Trophoblast cell (in vitro differentiated cells and primary cell): Measurements from ENCODE around the gene PARP3.

Experiments used
- DNase-seq, 2 donors: peaks; one replicate each; pipeline ENCODE4 v3.0.0-alpha.2; 2016
- H2AFZ ChIP-seq: 2 replicates; pipeline ENCODE4 v1.6.1; 2013; ENCODE audit warnings: low read length, moderate library complexity, mild to moderate bottlenecking; ENCODE audit not compliant: insufficient read depth, poor library complexity
- H2AK5ac ChIP-seq: 2 replicates; pipeline ENCODE4 v1.6.1; 2013; ENCODE audit warnings: mild to moderate bottlenecking, low read length
- H2BK120ac ChIP-seq: 2 replicates; pipeline ENCODE4 v1.6.1; 2013; ENCODE audit warnings: low read length, mild to moderate bottlenecking, moderate library complexity; ENCODE audit not compliant: insufficient read depth, poor library complexity
- H2BK12ac ChIP-seq: 2 replicates; pipeline ENCODE4 v1.6.1; 2013; ENCODE audit warnings: mild to moderate bottlenecking, low read length, moderate library complexity
- H2BK5ac ChIP-seq: 2 replicates; pipeline ENCODE4 v1.6.1; 2013; ENCODE audit warnings: low read length, low read depth, moderate library complexity, mild to moderate bottlenecking; ENCODE audit not compliant: poor library complexity
- H3K14ac ChIP-seq: 2 replicates; pipeline ENCODE4 v1.6.1; 2013; ENCODE audit warnings: mild to moderate bottlenecking, low read length
- H3K18ac ChIP-seq: 2 replicates; pipeline ENCODE4 v1.6.1; 2013; ENCODE audit warnings: mild to moderate bottlenecking, low read length
- H3K23ac ChIP-seq: 2 replicates; pipeline ENCODE4 v1.6.1; 2013; ENCODE audit warnings: low read length
- H3K27ac ChIP-seq: 2 replicates; pipeline ENCODE4 v1.5.1; 2013; ENCODE audit warnings: low read depth, mild to moderate bottlenecking, inconsistent platforms, low read length, moderate library complexity
- H3K27me3 ChIP-seq: 2 replicates; pipeline ENCODE4 v1.6.1; 2013; ENCODE audit warnings: inconsistent platforms, mild to moderate bottlenecking, low read length, moderate library complexity; ENCODE audit not compliant: insufficient read depth
- H3K36me3 ChIP-seq, 2 experiments: 1 replicate in 1 of 2; 2 replicates in 1 of 2; pipeline ENCODE4 v1.6.1; 2013; ENCODE audit warnings: low read length in 2 of 2, mild to moderate bottlenecking in 2 of 2, moderate library complexity in 1 of 2; ENCODE audit not compliant: insufficient read depth in 2 of 2, control insufficient read depth in 1 of 2
- H3K4ac ChIP-seq: 2 replicates; pipeline ENCODE4 v1.6.1; 2013; ENCODE audit warnings: low read depth, mild to moderate bottlenecking, low read length, moderate library complexity
- H3K4me1 ChIP-seq, 2 experiments: 1 replicate in 1 of 2; 2 replicates in 1 of 2; pipeline ENCODE4 v1.6.1; 2013; ENCODE audit warnings: low read length in 2 of 2, mild to moderate bottlenecking in 2 of 2, moderate library complexity in 1 of 2; ENCODE audit not compliant: insufficient read depth in 2 of 2, control insufficient read depth in 1 of 2
- H3K4me2 ChIP-seq: 2 replicates; pipeline ENCODE4 v1.6.1; 2013; ENCODE audit warnings: inconsistent platforms, mild to moderate bottlenecking, low read length, moderate library complexity
- H3K4me3 ChIP-seq: 2 replicates; pipeline ENCODE4 v1.5.1; 2013; ENCODE audit warnings: mild to moderate bottlenecking, low read depth, low read length, inconsistent platforms
- H3K79me1 ChIP-seq: one replicate; pipeline ENCODE4 v1.6.1; 2013; ENCODE audit warnings: low read length
- H3K79me2 ChIP-seq: 2 replicates; pipeline ENCODE4 v1.6.1; 2013; ENCODE audit warnings: low read length, mild to moderate bottlenecking; ENCODE audit not compliant: control insufficient read depth, insufficient read depth, poor library complexity
- H3K9ac ChIP-seq: 2 replicates; pipeline ENCODE4 v1.6.1; 2013; ENCODE audit warnings: mild to moderate bottlenecking, low read length
- H3K9me3 ChIP-seq: 2 replicates; pipeline ENCODE4 v1.6.1; 2013; ENCODE audit warnings: low read depth, mild to moderate bottlenecking, control low read depth, inconsistent platforms, low read length; ENCODE audit not compliant: insufficient read depth
- H4K12ac ChIP-seq: 2 replicates; pipeline ENCODE4 v1.6.1; 2013; ENCODE audit warnings: low read depth, mild to moderate bottlenecking, low read length, moderate library complexity
- H4K8ac ChIP-seq: 2 replicates; pipeline ENCODE4 v1.6.1; 2013; ENCODE audit warnings: low read depth, mild to moderate bottlenecking, low read length, moderate library complexity
- H4K91ac ChIP-seq: one replicate; pipeline ENCODE4 v1.6.1; 2013; ENCODE audit warnings: low read depth, mild to moderate bottlenecking, low read length, moderate library complexity
- WGBS: extraction: QIAGEN DNeasy Blood & Tissue Kit; methylation state at CpG from one replicate; pipeline ENCODE4 v1.1.7; 2013; ENCODE audit warnings: missing lambda C conversion rate; ENCODE audit not compliant: insufficient read length, insufficient coverage; ENCODE audit errors: extremely low coverage; 5-methylcytosine and 5-hydroxymethylcytosine counted together

The PARP3 gene

DNA sequence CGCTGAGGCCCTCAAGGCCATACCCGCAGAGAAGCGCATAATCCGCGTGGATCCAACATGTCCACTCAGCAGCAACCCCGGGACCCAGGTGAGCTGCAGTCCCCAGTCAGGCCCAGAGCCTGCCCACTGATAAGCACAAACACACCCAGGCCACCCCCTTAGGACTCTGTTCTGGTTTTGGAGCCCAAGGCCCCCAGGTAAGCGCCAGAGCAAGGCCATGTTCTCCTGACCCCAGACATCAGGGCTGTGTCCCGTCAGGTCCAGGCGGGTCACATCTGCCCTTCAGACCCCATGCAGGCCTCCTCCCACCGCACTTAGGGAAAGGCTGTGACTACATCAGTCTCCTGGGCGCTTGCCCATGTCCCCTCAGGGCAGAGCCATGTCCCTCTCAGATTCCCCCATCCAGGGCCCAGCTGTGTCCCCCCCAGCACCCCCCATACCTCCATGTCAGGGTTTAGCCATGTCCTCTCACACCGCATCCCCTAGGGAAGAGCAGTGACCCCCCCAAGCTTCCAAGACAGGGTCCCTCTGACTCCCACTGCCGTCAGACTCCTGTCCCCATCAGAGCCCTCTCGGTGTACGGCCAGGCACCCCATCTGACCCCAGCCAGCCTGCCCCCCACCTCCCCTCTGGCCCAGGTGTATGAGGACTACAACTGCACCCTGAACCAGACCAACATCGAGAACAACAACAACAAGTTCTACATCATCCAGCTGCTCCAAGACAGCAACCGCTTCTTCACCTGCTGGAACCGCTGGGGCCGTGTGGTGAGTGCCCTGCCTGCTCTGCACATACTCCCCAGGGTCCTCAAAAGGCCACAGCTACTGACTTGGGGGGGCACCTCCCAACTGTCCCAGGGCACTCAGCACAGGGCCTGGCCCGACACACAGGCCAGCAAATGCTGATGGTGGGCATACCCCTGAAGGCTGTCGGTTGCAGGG, 1.6 kb downstream of the PARP3 start:
- no peak overlapping the region for H2AK5ac ChIP-seq
- no peak overlapping the region for H3K9ac ChIP-seq
- DNase-seq: no peak
- H4K91ac ChIP-seq: no peak overlapping the region
- no peak overlapping the region for H3K23ac ChIP-seq
- H2BK5ac ChIP-seq: no peak overlapping the region
- H3K18ac ChIP-seq: no peak overlapping the region
- no peaks in the 10 kb centered on the region for H3K27me3 ChIP-seq
- H3K4ac ChIP-seq: no peak overlapping the region
- peaks cover 1 to 2% of the 10 kb centered on the region in 2 experiments for H3K36me3 ChIP-seq
- no CpG with 5 or more reads among the region's 21 CpGs for WGBS
- no peak overlapping the region for H3K27ac ChIP-seq
- H4K12ac ChIP-seq: no peak overlapping the region
- no peak overlapping the region for H3K14ac ChIP-seq
- no peak overlapping the region for H3K4me2 ChIP-seq
- peaks cover 12 to 14% of the 10 kb centered on the region in 2 experiments for H3K4me1 ChIP-seq
- H3K79me2 ChIP-seq: peaks cover 4% of the 10 kb centered on the region
- H4K8ac ChIP-seq: no peak overlapping the region
- H3K9me3 ChIP-seq: no peaks in the 10 kb centered on the region
- no peak overlapping the region for H2AFZ ChIP-seq
- no peak overlapping the region for H2BK120ac ChIP-seq
- H3K79me1 ChIP-seq: peaks cover 5% of the 10 kb centered on the region
- no peak overlapping the region for H2BK12ac ChIP-seq
- H3K4me3 ChIP-seq: no peak overlapping the region

DNA sequence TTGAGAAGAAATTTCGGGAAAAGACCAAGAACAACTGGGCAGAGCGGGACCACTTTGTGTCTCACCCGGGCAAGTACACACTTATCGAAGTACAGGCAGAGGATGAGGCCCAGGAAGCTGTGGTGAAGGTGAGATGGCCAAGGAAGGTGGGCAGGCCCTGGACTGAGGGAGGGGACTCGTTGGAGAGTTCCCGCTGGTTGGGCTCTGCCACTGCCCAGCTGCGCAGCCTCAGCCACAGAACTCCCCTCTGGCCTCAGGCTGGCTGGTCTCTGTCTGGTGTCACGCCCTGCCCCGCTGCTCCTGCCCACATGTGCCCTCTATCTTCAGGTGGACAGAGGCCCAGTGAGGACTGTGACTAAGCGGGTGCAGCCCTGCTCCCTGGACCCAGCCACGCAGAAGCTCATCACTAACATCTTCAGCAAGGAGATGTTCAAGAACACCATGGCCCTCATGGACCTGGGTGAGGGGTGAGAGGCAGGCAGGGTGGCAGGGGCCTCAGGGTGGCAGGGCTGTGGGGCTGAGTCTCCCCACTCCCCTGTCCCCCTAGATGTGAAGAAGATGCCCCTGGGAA, 2.4 kb downstream of the PARP3 start:
- Histone ChIP-seq H3K14ac (no peak overlapping the region), H4K8ac (no peak overlapping the region), H3K79me1 (peaks cover 5% of the 10 kb centered on the region), H3K4me2 (no peak overlapping the region), H2BK120ac (no peak overlapping the region), H3K18ac (no peak overlapping the region), H2BK5ac (no peak overlapping the region), H3K4me3 (no peak overlapping the region), H2BK12ac (no peak overlapping the region), H3K23ac (no peak overlapping the region), H3K79me2 (peaks cover 4% of the 10 kb centered on the region), H3K9ac (no peak overlapping the region), H3K36me3 (no peaks in the 10 kb centered on the region), H4K12ac (no peak overlapping the region), H3K27ac (no peak overlapping the region), H3K9me3 (no peaks in the 10 kb centered on the region), H3K4me1 (peaks cover 12 to 14% of the 10 kb centered on the region in 2 experiments), H2AK5ac (no peak overlapping the region), H4K91ac (no peak overlapping the region), H2AFZ (no peak overlapping the region), H3K27me3 (no peaks in the 10 kb centered on the region), H3K4ac (no peak overlapping the region)
- no peak for DNase-seq
- no CpG with 5 or more reads among the region's 11 CpGs for WGBS

- Histone ChIP-seq H3K4me3 (no peak overlapping the region), H4K8ac (no peak overlapping the region), H4K12ac (no peak overlapping the region), H3K14ac (no peak overlapping the region), H3K36me3 (no peaks in the 10 kb centered on the region), H3K79me1 (peaks cover 5% of the 10 kb centered on the region), H3K23ac (no peak overlapping the region), H2AK5ac (no peak overlapping the region), H3K79me2 (peaks cover 4% of the 10 kb centered on the region), H2BK12ac (no peak overlapping the region), H2BK120ac (no peak overlapping the region), H3K4ac (no peak overlapping the region), H3K18ac (no peak overlapping the region), H3K4me1 (peaks cover 12 to 14% of the 10 kb centered on the region in 2 experiments), H3K9ac (no peak overlapping the region), H2AFZ (no peak overlapping the region), H4K91ac (no peak overlapping the region), H2BK5ac (no peak overlapping the region), H3K4me2 (no peak overlapping the region), H3K27ac (no peak overlapping the region), H3K9me3 (no peaks in the 10 kb centered on the region), H3K27me3 (no peaks in the 10 kb centered on the region)
- DNase-seq: no peak
- WGBS: no CpG with 5 or more reads among the region's 18 CpGs
Measured at GRCh38 chr3:51945031-51945840, 3.1 kb downstream of the PARP3 start.

- WGBS: no CpG with 5 or more reads among the region's 14 CpGs
- H2BK12ac ChIP-seq: no peak overlapping the region
- H3K79me2 ChIP-seq: peaks cover 4% of the 10 kb centered on the region
- H3K9me3 ChIP-seq: no peaks in the 10 kb centered on the region
- H3K79me1 ChIP-seq: peaks cover 5% of the 10 kb centered on the region
- no peaks in the 10 kb centered on the region for H3K27me3 ChIP-seq
- H3K36me3 ChIP-seq: no peaks in the 10 kb centered on the region
- H2BK5ac ChIP-seq: no peak overlapping the region
- no peak overlapping the region for H3K14ac ChIP-seq
- no peak overlapping the region for H2BK120ac ChIP-seq
- no peak overlapping the region for H3K4me3 ChIP-seq
- no peak overlapping the region for H3K27ac ChIP-seq
- peaks cover 7 to 8% of the 10 kb centered on the region in 2 experiments for H3K4me1 ChIP-seq
- no peak overlapping the region for H3K9ac ChIP-seq
- no peak overlapping the region for H4K12ac ChIP-seq
- no peak overlapping the region for H2AK5ac ChIP-seq
- H2AFZ ChIP-seq: no peak overlapping the region
- no peak overlapping the region for H3K4ac ChIP-seq
- no peak overlapping the region for H4K8ac ChIP-seq
- DNase-seq: no peak
- H3K4me2 ChIP-seq: no peak overlapping the region
- no peak overlapping the region for H4K91ac ChIP-seq
- H3K23ac ChIP-seq: no peak overlapping the region
- H3K18ac ChIP-seq: no peak overlapping the region
Measured at GRCh38 chr3:51945926-51946705, 4.0 kb downstream of the PARP3 start.
